Measurements from ENCODE around the gene NRN1L.
A peak's percentile ranks its signal among the peaks of the same experiment; 100 is the strongest.
"Not testable (repeated sequence)": the region's sequence is repeated elsewhere in the genome, so short reads cannot be mapped to it uniquely, and the experiment has no call there.

NRN1L gene

DNA sequence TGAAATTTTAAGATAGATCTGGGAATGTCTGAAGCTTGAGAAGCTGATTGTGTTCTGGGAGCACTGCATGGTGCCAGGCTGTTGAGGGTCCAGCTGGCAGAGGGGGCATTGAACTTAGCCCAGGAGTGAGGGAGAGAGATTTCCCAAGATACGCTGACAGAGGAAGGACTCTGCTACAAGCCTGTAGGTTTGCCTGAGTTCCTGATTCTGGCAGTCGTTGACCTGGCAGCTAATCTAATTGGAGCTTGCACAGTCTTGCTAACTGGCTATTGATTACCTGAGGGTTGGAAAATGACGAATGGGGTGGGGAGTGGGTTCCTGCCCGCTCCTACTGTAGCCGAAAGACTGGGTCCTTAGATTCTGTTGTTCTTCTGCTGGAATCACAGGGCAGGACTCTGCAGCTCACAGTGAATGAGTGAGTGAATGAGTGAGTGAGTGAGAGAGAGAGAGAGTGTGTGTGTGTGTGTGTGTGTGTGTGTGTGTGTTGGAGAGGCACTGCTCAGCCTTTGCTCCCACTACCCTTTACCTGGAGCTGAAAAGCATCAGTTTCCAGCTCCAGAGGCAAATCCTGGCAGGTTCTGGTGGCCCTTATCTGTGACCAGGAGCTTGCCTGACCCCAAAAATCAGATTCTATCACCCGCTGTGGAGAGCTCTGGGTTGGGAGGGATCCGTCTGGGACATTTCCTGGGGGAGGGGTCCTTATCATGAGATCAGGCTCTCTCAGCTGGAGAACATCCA, 30.2 kb downstream of the NRN1L start:
- Histone ChIP-seq H3K36me3 (ENCODE audit: insufficient read depth, insufficient read length, low read length) (peaks cover 52% of the 10 kb centered on the region), H3K9ac (ENCODE audit: insufficient read length, low read depth) (peak overlapping the region; percentile 50), H3K4me3 (ENCODE audit: insufficient read length, low read depth) (no peak overlapping the region), H3K27me3 (ENCODE audit: insufficient read depth, insufficient read length) (no peaks in the 10 kb centered on the region), H3K4me1 (ENCODE audit: insufficient read depth, insufficient read length) (peaks cover 29% of the 10 kb centered on the region), H3K9me3 (ENCODE audit: insufficient read depth, low read length) (no peaks in the 10 kb centered on the region)
- TF ChIP-seq ZNF274 (IDR thresholded peaks at IDR 0.05; ENCODE audit: low read depth, low read length) (no peak), SUZ12 (IDR thresholded peaks at IDR 0.05; ENCODE audit: extremely low read depth, insufficient read depth, insufficient read length) (no peak)
- DNase-seq (ENCODE audit: low read depth, low spot score): no peak

DNA sequence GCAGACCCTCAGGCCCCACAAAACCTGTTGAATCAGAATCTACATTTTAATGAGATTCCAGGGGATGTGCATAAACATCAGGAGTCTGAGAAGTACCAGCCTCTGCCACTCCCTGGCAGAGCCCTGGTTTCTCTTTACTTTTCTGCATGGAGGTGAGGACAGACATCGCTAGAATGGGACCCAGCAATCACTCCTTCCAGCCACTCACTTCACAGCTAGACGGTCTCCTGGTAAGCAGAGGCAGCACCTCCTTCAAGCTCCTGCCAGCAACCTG, 30.7 kb downstream of the NRN1L start:
- not testable (repeated sequence) for H3K4me3 ChIP-seq (ENCODE audit: insufficient read length, low read depth); H3K9me3 ChIP-seq (ENCODE audit: insufficient read depth, low read length); H3K9ac ChIP-seq (ENCODE audit: insufficient read length, low read depth); DNase-seq (ENCODE audit: low read depth, low spot score); H3K27me3 ChIP-seq (ENCODE audit: insufficient read depth, insufficient read length)
- peaks cover 29% of the 10 kb centered on the region for H3K4me1 ChIP-seq (ENCODE audit: insufficient read depth, insufficient read length)
- H3K36me3 ChIP-seq (ENCODE audit: insufficient read depth, insufficient read length, low read length): peaks cover 48% of the 10 kb centered on the region

DNA sequence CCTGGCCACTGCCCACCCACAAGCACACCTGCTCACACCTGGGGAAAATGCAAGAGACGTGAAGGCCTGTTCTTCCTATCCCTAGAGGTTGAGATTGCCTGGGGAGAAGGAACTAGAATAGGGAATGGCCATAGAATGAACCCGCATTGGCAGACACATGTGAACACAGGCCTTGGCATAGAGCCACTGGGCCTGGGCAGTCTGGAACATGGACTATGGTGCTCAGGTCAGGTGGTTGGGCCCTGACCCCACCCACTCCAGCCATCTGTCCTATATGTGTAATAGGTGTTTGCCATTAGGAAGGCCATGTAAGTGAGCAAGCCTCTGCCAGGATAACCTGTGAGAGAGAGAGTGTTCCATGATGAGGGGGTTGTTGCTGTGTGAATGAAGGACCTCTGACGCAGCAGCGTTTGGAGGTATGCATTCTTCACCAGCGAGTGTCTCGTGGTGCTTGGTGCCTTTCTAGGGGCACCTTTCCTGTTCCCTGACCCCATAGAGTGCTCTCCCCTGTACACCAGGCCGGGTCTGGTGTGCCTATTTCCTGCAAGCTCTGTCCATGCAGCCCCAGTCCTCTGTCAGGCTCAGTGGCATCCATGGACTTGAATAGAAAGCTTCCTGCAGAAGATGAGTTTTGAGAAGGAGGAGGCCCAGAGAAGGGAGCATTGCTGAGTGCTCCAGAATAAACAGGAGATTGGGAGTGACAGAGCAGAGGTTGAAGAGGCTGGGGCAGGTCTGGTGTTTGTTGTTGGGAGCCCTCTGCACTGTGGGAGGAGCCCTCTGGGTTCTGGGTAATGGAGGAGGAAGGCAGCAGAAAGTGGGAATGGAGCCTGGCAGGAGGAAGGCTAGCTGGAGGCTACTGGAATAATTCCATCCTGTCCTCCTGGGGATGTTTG, 31.4 kb downstream of the NRN1L start:
- no peak overlapping the region for H3K4me3 ChIP-seq (ENCODE audit: insufficient read length, low read depth)
- peaks cover 29% of the 10 kb centered on the region for H3K4me1 ChIP-seq (ENCODE audit: insufficient read depth, insufficient read length)
- H3K27me3 ChIP-seq (ENCODE audit: insufficient read depth, insufficient read length): no peaks in the 10 kb centered on the region
- H3K9me3 ChIP-seq (ENCODE audit: insufficient read depth, low read length): no peaks in the 10 kb centered on the region
- no peak for DNase-seq (ENCODE audit: low read depth, low spot score)
- no peak overlapping the region for H3K9ac ChIP-seq (ENCODE audit: insufficient read length, low read depth)
- H3K36me3 ChIP-seq (ENCODE audit: insufficient read depth, insufficient read length, low read length): peaks cover 45% of the 10 kb centered on the region
- TF ChIP-seq ZNF274 (IDR thresholded peaks at IDR 0.05; ENCODE audit: low read depth, low read length) (no peak), SUZ12 (IDR thresholded peaks at IDR 0.05; ENCODE audit: extremely low read depth, insufficient read depth, insufficient read length) (no peak), YY1 (IDR thresholded peaks at IDR 0.05; ENCODE audit: insufficient read depth, insufficient read length) (no peak)

DNA sequence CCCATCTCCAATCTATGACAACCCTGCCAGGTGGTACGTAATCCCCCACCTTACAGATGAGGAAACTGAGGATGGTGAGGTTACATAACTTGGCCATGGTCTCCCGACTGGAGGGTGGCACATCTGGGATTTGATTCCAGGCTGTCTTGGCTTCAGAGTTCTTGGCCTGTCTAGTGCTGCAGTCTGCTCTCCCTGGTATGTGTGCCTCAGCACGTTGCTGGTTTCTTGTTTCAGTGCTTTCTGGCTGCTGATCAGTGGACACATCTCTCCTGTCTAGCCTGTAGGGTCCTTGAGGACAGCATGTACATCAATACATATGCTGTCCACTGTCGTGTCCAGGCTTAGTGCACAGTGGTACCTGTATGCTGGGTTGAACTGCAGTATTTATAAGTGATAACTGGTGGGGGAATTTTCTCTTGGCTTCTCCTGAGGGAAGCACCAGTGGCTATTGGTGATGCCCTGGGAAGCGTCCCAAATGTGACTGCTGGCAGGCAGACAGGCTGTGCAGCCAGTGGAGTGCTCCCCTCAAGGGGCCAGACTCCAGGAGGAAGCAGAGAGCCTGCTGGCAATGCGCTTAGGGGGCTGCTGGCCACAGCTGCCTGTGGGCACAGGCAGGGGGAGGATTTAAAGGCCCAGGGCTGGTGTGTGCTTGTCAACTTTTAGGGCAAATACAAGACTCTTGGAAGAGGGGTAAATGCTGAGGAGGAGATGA, 32.6 kb downstream of the NRN1L start:
- DNase-seq (ENCODE audit: low read depth, low spot score): no peak
- Histone ChIP-seq H3K4me1 (ENCODE audit: insufficient read depth, insufficient read length) (peaks cover 29% of the 10 kb centered on the region), H3K9ac (ENCODE audit: insufficient read length, low read depth) (peak overlapping the region; percentile 44), H3K36me3 (ENCODE audit: insufficient read depth, insufficient read length, low read length) (peaks cover 34% of the 10 kb centered on the region), H3K9me3 (ENCODE audit: insufficient read depth, low read length) (no peaks in the 10 kb centered on the region), H3K4me3 (ENCODE audit: insufficient read length, low read depth) (no peak overlapping the region), H3K27me3 (ENCODE audit: insufficient read depth, insufficient read length) (no peaks in the 10 kb centered on the region)
- TF ChIP-seq ZNF274 (IDR thresholded peaks at IDR 0.05; ENCODE audit: low read depth, low read length) (no peak), YY1 (IDR thresholded peaks at IDR 0.05; ENCODE audit: insufficient read depth, insufficient read length) (no peak), SUZ12 (IDR thresholded peaks at IDR 0.05; ENCODE audit: extremely low read depth, insufficient read depth, insufficient read length) (no peak)

DNA sequence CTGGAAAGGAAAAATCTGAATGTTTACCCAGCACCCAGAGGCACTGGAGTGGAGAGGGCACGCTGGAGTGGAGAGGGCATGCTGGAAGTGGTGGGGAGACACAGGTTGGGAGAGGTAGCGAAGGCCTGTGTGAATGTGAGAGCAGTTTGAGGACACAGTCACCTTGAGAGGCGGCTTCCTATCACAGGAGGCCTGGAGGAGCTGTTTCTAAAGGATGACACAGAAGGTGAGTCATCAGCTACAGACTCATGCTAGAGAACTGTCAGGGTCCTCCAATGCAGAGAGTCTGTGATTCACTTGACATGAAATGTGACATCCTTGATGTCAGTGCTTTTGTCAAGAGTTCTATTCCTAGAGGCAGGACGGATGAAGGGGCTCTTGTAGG, 33.2 kb downstream of the NRN1L start:
- peaks cover 36% of the 10 kb centered on the region for H3K36me3 ChIP-seq (ENCODE audit: insufficient read depth, insufficient read length, low read length)
- no peaks in the 10 kb centered on the region for H3K9me3 ChIP-seq (ENCODE audit: insufficient read depth, low read length)
- TF ChIP-seq ZNF274 (IDR thresholded peaks at IDR 0.05; ENCODE audit: low read depth, low read length): no peak
- no peak for TF ChIP-seq YY1 (IDR thresholded peaks at IDR 0.05; ENCODE audit: insufficient read depth, insufficient read length)
- TF ChIP-seq SUZ12 (IDR thresholded peaks at IDR 0.05; ENCODE audit: extremely low read depth, insufficient read depth, insufficient read length): no peak
- peak overlapping the region; percentile 44 for H3K9ac ChIP-seq (ENCODE audit: insufficient read length, low read depth)
- no peak overlapping the region for H3K4me3 ChIP-seq (ENCODE audit: insufficient read length, low read depth)
- H3K27me3 ChIP-seq (ENCODE audit: insufficient read depth, insufficient read length): no peaks in the 10 kb centered on the region
- no peak for DNase-seq (ENCODE audit: low read depth, low spot score)
- peaks cover 29% of the 10 kb centered on the region for H3K4me1 ChIP-seq (ENCODE audit: insufficient read depth, insufficient read length)

DNA sequence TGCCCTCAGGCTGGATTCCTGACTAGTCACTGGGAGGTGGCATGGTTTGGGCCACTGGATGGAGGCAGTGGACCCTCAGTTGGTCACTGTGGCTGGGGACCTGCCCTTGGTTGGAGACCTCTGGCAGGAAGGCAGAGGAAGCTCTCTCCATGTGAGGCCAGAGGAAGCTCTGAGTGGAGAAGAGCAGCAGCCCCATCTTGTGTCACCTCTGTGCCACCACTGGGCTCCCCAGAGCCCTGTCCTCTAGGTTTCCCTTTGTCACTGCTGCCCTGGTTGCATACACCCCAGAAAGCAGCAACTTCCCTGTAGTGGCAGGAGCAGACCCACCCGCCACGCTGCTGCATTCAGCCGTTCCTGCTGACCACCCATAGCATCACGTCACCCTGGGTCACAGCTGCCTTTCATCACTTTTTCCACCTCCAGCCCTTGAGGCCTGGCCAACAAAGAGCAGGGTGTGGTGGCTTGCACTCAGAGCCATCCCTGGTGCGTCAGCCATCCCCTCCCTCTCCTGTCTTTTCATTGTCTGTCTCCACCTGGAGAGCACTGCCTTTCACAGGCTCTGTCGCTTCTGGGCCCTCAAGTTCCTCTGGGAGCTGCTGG, 35.0 kb downstream of the NRN1L start:
- TF ChIP-seq SUZ12 (IDR thresholded peaks at IDR 0.05; ENCODE audit: extremely low read depth, insufficient read depth, insufficient read length) (no peak), ZNF274 (IDR thresholded peaks at IDR 0.05; ENCODE audit: low read depth, low read length) (no peak), YY1 (IDR thresholded peaks at IDR 0.05; ENCODE audit: insufficient read depth, insufficient read length) (no peak)
- DNase-seq (ENCODE audit: low read depth, low spot score): no peak
- no peak overlapping the region for H3K9ac ChIP-seq (ENCODE audit: insufficient read length, low read depth)

DNA sequence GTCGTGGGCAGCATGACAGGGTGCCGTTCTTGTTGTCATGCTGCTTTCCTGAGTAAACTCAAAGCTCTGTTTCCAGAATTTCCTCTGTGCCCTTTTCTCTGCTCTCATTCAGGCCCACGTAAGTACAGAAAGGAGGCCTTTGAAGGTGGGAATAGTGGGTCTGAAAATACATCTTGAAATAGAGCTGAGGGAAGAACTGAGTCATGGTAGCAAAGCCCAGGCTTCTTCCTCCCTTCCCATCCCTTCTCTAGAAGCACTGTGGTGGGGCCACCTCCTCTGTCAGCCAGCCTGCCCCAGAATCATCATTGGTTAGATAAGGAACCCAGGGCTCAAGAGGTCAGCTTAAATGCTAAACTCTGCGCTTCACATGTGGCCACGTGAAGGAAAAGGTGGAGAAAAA, 37.5 kb downstream of the NRN1L start:
- no peak for DNase-seq (ENCODE audit: low read depth, low spot score)
- H3K9me3 ChIP-seq (ENCODE audit: insufficient read depth, low read length): no peaks in the 10 kb centered on the region
- no peaks in the 10 kb centered on the region for H3K27me3 ChIP-seq (ENCODE audit: insufficient read depth, insufficient read length)
- H3K9ac ChIP-seq (ENCODE audit: insufficient read length, low read depth): no peak overlapping the region
- no peak overlapping the region for H3K4me3 ChIP-seq (ENCODE audit: insufficient read length, low read depth)
- peaks cover 24% of the 10 kb centered on the region for H3K4me1 ChIP-seq (ENCODE audit: insufficient read depth, insufficient read length)
- TF ChIP-seq SUZ12 (IDR thresholded peaks at IDR 0.05; ENCODE audit: extremely low read depth, insufficient read depth, insufficient read length) (no peak), YY1 (IDR thresholded peaks at IDR 0.05; ENCODE audit: insufficient read depth, insufficient read length) (no peak), ZNF274 (IDR thresholded peaks at IDR 0.05; ENCODE audit: low read depth, low read length) (no peak)
- H3K36me3 ChIP-seq (ENCODE audit: insufficient read depth, insufficient read length, low read length): peaks cover 44% of the 10 kb centered on the region

More for the DNA sequence above, 35.0 kb downstream of the NRN1L start:
- H3K4me1 ChIP-seq (ENCODE audit: insufficient read depth, insufficient read length): peaks cover 27% of the 10 kb centered on the region
- no peaks in the 10 kb centered on the region for H3K9me3 ChIP-seq (ENCODE audit: insufficient read depth, low read length)
- H3K4me3 ChIP-seq (ENCODE audit: insufficient read length, low read depth): no peak overlapping the region
- no peaks in the 10 kb centered on the region for H3K27me3 ChIP-seq (ENCODE audit: insufficient read depth, insufficient read length)
- H3K36me3 ChIP-seq (ENCODE audit: insufficient read depth, insufficient read length, low read length): peaks cover 54% of the 10 kb centered on the region

Data from NT2/D1 (cell line).